H9 (cell line): ENCODE results near the gene PHKG2. TPM values are rescaled to one million over a fixed set of nuclear protein-coding genes. Genes with fewer than 3 reads are reported as not detected.
A peak's percentile ranks its signal among the peaks of the same experiment; 100 is the strongest.

Source experiments
- DNase-seq: peaks from one replicate; pipeline ENCODE4 v3.0.0-alpha.2; 2017
- H2AFZ ChIP-seq: one replicate; pipeline ENCODE4 v1.6.1; 2013; ENCODE audit warnings: mild to moderate bottlenecking, low read length, control low read depth, moderate library complexity
- H2AK5ac ChIP-seq: 2 replicates; pipeline ENCODE4 v1.6.1; 2013; ENCODE audit warnings: low read length, control low read depth, mixed read lengths; ENCODE audit not compliant: insufficient read length
- H2BK120ac ChIP-seq: one replicate; pipeline ENCODE4 v1.6.1; 2013; ENCODE audit warnings: low read depth, mild to moderate bottlenecking, low read length, control low read depth, inconsistent platforms; ENCODE audit not compliant: poor library complexity, severe bottlenecking
- H2BK12ac ChIP-seq: 2 replicates; pipeline ENCODE4 v1.6.1; 2013; ENCODE audit warnings: low read length, control low read depth, mixed read lengths, low read depth; ENCODE audit not compliant: insufficient read length
- H2BK15ac ChIP-seq: 2 replicates; pipeline ENCODE4 v1.6.1; 2013; ENCODE audit warnings: low read depth, low read length, control low read depth
- H2BK20ac ChIP-seq: one replicate; pipeline ENCODE4 v1.6.1; 2013; ENCODE audit warnings: low read depth, mild to moderate bottlenecking, low read length, control low read depth, inconsistent platforms; ENCODE audit not compliant: poor library complexity, severe bottlenecking
- H2BK5ac ChIP-seq: 2 replicates; pipeline ENCODE4 v1.6.1; 2013; ENCODE audit warnings: low read length, control low read depth, mixed read lengths; ENCODE audit not compliant: insufficient read length
- H3K14ac ChIP-seq: 2 replicates; pipeline ENCODE4 v1.6.1; 2013; ENCODE audit warnings: low read length, control low read depth; ENCODE audit not compliant: insufficient read depth
- H3K18ac ChIP-seq: 2 replicates; pipeline ENCODE4 v1.6.1; 2013; ENCODE audit warnings: low read depth, mild to moderate bottlenecking, mixed read lengths, low read length, control low read depth; ENCODE audit not compliant: insufficient read length
- H3K23ac ChIP-seq: 2 replicates; pipeline ENCODE4 v1.6.1; 2013; ENCODE audit warnings: low read length, control low read depth, mixed read lengths, low read depth; ENCODE audit not compliant: insufficient read length
- H3K23me2 ChIP-seq: 2 replicates; pipeline ENCODE4 v1.6.1; 2013; ENCODE audit warnings: low read depth, mild to moderate bottlenecking, mixed read lengths, low read length, control low read depth; ENCODE audit not compliant: insufficient read length, poor library complexity, severe bottlenecking
- H3K27ac ChIP-seq: 2 replicates; pipeline ENCODE4 v1.5.1; 2013; ENCODE audit warnings: low read length, control low read depth, mixed read lengths, low read depth; ENCODE audit not compliant: insufficient read length
- H3K27me3 ChIP-seq: 2 replicates; pipeline ENCODE4 v1.6.1; 2013; ENCODE audit warnings: low read length, control low read depth, inconsistent platforms; ENCODE audit not compliant: insufficient read depth
- H3K4ac ChIP-seq: 2 replicates; pipeline ENCODE4 v1.6.1; 2013; ENCODE audit warnings: low read depth, mild to moderate bottlenecking, control low read depth, inconsistent platforms, low read length, moderate library complexity
- H3K4me1 ChIP-seq: 2 replicates; pipeline ENCODE4 v1.6.1; 2013; ENCODE audit warnings: low read length, control low read depth, inconsistent platforms; ENCODE audit not compliant: insufficient read depth
- H3K4me2 ChIP-seq: 2 replicates; pipeline ENCODE4 v1.6.1; 2013; ENCODE audit warnings: low read length, control low read depth, mixed read lengths; ENCODE audit not compliant: insufficient read length, insufficient read depth
- H3K56ac ChIP-seq: 2 replicates; pipeline ENCODE4 v1.6.1; 2013; ENCODE audit warnings: low read depth, mild to moderate bottlenecking, mixed read lengths, low read length, control low read depth; ENCODE audit not compliant: insufficient read length
- H3K79me1 ChIP-seq: 2 replicates; pipeline ENCODE4 v1.6.1; 2013; ENCODE audit warnings: low read depth, mild to moderate bottlenecking, moderate library complexity, low read length, control low read depth, inconsistent platforms; ENCODE audit not compliant: insufficient read depth, poor library complexity, severe bottlenecking
- H3K79me2 ChIP-seq: 2 replicates; pipeline ENCODE4 v1.6.1; 2013; ENCODE audit warnings: low read length, control low read depth, inconsistent platforms; ENCODE audit not compliant: insufficient read depth
- H3K9ac ChIP-seq: 2 replicates; pipeline ENCODE4 v1.6.1; 2013; ENCODE audit warnings: low read length, control low read depth, mixed read lengths; ENCODE audit not compliant: insufficient read length; ENCODE audit errors: extremely low read depth
- H3K9me3 ChIP-seq: one replicate; pipeline ENCODE4 v1.6.1; 2013; ENCODE audit warnings: low read depth, low read length, inconsistent platforms; ENCODE audit not compliant: control insufficient read depth
- H3T11ph ChIP-seq: one replicate; pipeline ENCODE4 v1.6.1; 2013; ENCODE audit warnings: mild to moderate bottlenecking, low read length, control low read depth, inconsistent platforms
- H4K20me1 ChIP-seq: one replicate; pipeline ENCODE4 v1.6.1; 2013; ENCODE audit not compliant: control insufficient read depth, insufficient read length, insufficient read depth
- H4K5ac ChIP-seq: 2 replicates; pipeline ENCODE4 v1.6.1; 2013; ENCODE audit warnings: low read depth, mild to moderate bottlenecking, mixed read lengths, low read length, control low read depth; ENCODE audit not compliant: insufficient read length
- H4K8ac ChIP-seq: replicated peaks from 2 replicates; pipeline ENCODE4 v1.6.1; 2013; ENCODE audit warnings: low read length, control low read depth, mixed read lengths, low read depth; ENCODE audit not compliant: insufficient read length
- H4K91ac ChIP-seq: 2 replicates; pipeline ENCODE4 v1.6.1; 2013; ENCODE audit warnings: low read depth, mild to moderate bottlenecking, moderate library complexity, mixed read lengths, low read length, control low read depth; ENCODE audit not compliant: insufficient read length
- H3K27ac Mint-ChIP-seq, 3 experiments: 2 replicates in 2 of 3; 3 replicates in 1 of 3; pipeline ENCODE4 v1.8.0; 2020 to 2021; ENCODE audit warnings: mixed read lengths in 3 of 3, mild to moderate bottlenecking in 1 of 3, moderate library complexity in 1 of 3
- H3K27me3 Mint-ChIP-seq: 2 replicates; pipeline ENCODE4 v1.8.0; 2021; ENCODE audit warnings: low read depth, mild to moderate bottlenecking, moderate library complexity, mixed read lengths
- H3K36me3 Mint-ChIP-seq, 3 experiments: 2 replicates in 2 of 3; 3 replicates in 1 of 3; pipeline ENCODE4 v1.8.0; 2020 to 2021; ENCODE audit warnings: low read depth in 3 of 3, mixed read lengths in 3 of 3; ENCODE audit not compliant: insufficient read depth in 1 of 3
- H3K4me1 Mint-ChIP-seq, 2 experiments: 2 replicates each; pipeline ENCODE4 v1.8.0; 2020; ENCODE audit warnings: mixed read lengths in 2 of 2
- H3K4me3 Mint-ChIP-seq, 2 experiments: 2 replicates in 1 of 2; 3 replicates in 1 of 2; pipeline ENCODE4 v1.8.0; 2020 to 2021; ENCODE audit warnings: mild to moderate bottlenecking in 2 of 2, mixed read lengths in 2 of 2, moderate library complexity in 1 of 2
- H3K9me3 Mint-ChIP-seq, 2 experiments: 2 replicates in 1 of 2; 3 replicates in 1 of 2; pipeline ENCODE4 v1.8.0; 2020; ENCODE audit warnings: mild to moderate bottlenecking in 2 of 2, mixed read lengths in 2 of 2, moderate library complexity in 1 of 2
- CTCF ChIP-seq: fragments of 200-600 bp; sonication (generic); conservative IDR thresholded peaks from 3 replicates; pipeline ENCODE4 v1.8.0; 2021; ENCODE audit warnings: antibody characterized with exemption, mild to moderate bottlenecking
- WGBS: extraction: QIAGEN DNeasy Blood & Tissue Kit; methylation state at CpG from one replicate; pipeline ENCODE4 v1.1.7; 2013; ENCODE audit warnings: missing lambda C conversion rate, low lambda C conversion rate, mixed read lengths; ENCODE audit not compliant: insufficient read length; ENCODE audit errors: extremely low coverage; 5-methylcytosine and 5-hydroxymethylcytosine counted together
- total RNA-seq: library from RNA; stranded (reverse); gene quantifications from 2 replicates; pipeline ENCODE4 v1.2.1, GENCODE V29; 2021

The PHKG2 gene
- total RNA-seq, 1 experiment from 2014 or later = 46.6 TPM

GRCh38 chr16:30750201-30750600 lies 2.0 kb downstream of the PHKG2 start:
- DNase-seq = no peak
- no peak overlapping the region for H3K56ac ChIP-seq
- H2AFZ ChIP-seq = no peak overlapping the region
- no peak overlapping the region for H3K23ac ChIP-seq
- no peak overlapping the region for H3K18ac ChIP-seq
- no peak overlapping the region for H2BK12ac ChIP-seq
- H3K4ac ChIP-seq = no peak overlapping the region
- H2BK120ac ChIP-seq = no peak overlapping the region
- no peaks in the 10 kb centered on the region for H4K20me1 ChIP-seq
- no peak overlapping the region for H4K5ac ChIP-seq
- peaks cover 4% of the 10 kb centered on the region; the same call in 1 of the 2 replicates for H3K79me2 ChIP-seq
- no peak overlapping the region for H3K27ac ChIP-seq
- peaks cover 2% of the 10 kb centered on the region for H3K79me1 ChIP-seq
- H3K4me1 ChIP-seq = no peaks in the 10 kb centered on the region
- no peak overlapping the region for H3K14ac ChIP-seq
- H2BK5ac ChIP-seq = no peak overlapping the region
- H3T11ph ChIP-seq = no peak overlapping the region
- no peak overlapping the region for H2BK20ac ChIP-seq
- H2BK15ac ChIP-seq = no peak overlapping the region
- H3K36me3 Mint-ChIP-seq = peaks cover 6 to 47% (median 34%) of the 10 kb centered on the region in 3 experiments; a peak in 6 of 7 replicates
- peak overlapping the region; percentile 97 for H3K4me3 Mint-ChIP-seq
- no peak overlapping the region for H4K91ac ChIP-seq
- H2AK5ac ChIP-seq = no peak overlapping the region
- H3K9me3 ChIP-seq = no peaks in the 10 kb centered on the region
- no peaks in the 10 kb centered on the region for H3K27me3 Mint-ChIP-seq
- peaks cover 0 to 1% of the 10 kb centered on the region in 2 experiments; a peak in 1 of 5 replicates for H3K9me3 Mint-ChIP-seq
- peaks cover 7 to 16% of the 10 kb centered on the region in 2 experiments for H3K4me1 Mint-ChIP-seq
- H4K8ac ChIP-seq = no peak overlapping the region
- WGBS = no CpG with 5 or more reads among the region's 4 CpGs
- no peak for TF ChIP-seq CTCF
- no peak overlapping the region for H3K4me2 ChIP-seq
- H3K27me3 ChIP-seq = no peaks in the 10 kb centered on the region
- peaks cover 5% of the 10 kb centered on the region for H3K23me2 ChIP-seq
- peak overlapping the region in 1 of 3 experiments; percentile 39; a peak in 1 of 7 replicates for H3K27ac Mint-ChIP-seq
- no peak overlapping the region for H3K9ac ChIP-seq
